Transverse colon (tissue), 4 donors: ENCODE results near the gene NUCB1.

Experiments used
- EP300 ChIP-seq: sonication (generic); formaldehyde crosslinking; IDR thresholded peaks from one replicate; pipeline ENCODE4 v1.6.1; 2017; ENCODE audit warnings: antibody characterized with exemption, low read depth
- POLR2A ChIP-seq: fragments of 450-650 bp; IDR thresholded peaks from one replicate; pipeline ENCODE4 v1.6.1; 2016; ENCODE audit warnings: antibody characterized with exemption, mild to moderate bottlenecking, moderate library complexity
- POLR2AphosphoS5 ChIP-seq, 3 donors: sonication (generic); formaldehyde crosslinking; IDR thresholded peaks; one replicate each; pipeline ENCODE4 v1.6.1; 2016; ENCODE audit warnings: antibody characterized with exemption in 3 of 3
- TF ChIP-seq, protein P1 (sequence below), 5 experiments: fragments of 200-600 bp in 3 of 5; fragments of 450-650 bp in 2 of 5; sonication (generic) in 3 of 5; IDR thresholded peaks; 1 replicate in 2 of 5; 2 replicates in 3 of 5; pipeline ENCODE4 v1.5.1; 2016 to 2017; ENCODE audit warnings: antibody characterized with exemption in 5 of 5, inconsistent platforms in 3 of 5, mild to moderate bottlenecking in 2 of 5, moderate library complexity in 1 of 5

DNA sequence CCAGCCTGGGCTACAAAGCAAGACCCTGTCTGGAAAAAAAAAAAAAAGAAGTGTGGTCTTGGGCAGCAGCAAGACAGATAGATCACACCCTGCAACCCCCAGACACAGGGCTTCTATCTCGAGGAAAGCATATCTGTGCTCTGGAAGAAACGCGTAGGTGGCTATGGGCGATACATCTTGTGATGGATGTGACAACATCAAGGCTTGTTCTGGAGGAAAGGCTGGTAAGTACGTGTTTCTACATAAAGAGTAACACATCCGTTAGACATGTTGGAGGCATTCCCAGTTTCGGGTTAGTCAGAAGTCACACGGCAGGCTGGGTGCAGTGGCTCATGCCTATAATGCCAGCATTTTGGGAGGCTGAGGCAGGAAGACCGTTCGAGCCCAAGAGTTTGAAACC, 26.8 kb downstream of the NUCB1 start:
- TF ChIP-seq, protein P1, sequence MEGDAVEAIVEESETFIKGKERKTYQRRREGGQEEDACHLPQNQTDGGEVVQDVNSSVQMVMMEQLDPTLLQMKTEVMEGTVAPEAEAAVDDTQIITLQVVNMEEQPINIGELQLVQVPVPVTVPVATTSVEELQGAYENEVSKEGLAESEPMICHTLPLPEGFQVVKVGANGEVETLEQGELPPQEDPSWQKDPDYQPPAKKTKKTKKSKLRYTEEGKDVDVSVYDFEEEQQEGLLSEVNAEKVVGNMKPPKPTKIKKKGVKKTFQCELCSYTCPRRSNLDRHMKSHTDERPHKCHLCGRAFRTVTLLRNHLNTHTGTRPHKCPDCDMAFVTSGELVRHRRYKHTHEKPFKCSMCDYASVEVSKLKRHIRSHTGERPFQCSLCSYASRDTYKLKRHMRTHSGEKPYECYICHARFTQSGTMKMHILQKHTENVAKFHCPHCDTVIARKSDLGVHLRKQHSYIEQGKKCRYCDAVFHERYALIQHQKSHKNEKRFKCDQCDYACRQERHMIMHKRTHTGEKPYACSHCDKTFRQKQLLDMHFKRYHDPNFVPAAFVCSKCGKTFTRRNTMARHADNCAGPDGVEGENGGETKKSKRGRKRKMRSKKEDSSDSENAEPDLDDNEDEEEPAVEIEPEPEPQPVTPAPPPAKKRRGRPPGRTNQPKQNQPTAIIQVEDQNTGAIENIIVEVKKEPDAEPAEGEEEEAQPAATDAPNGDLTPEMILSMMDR (IDR thresholded peaks at IDR 0.05): no peak
- TF ChIP-seq POLR2A (no peak), POLR2AphosphoS5 (IDR thresholded peaks at IDR 0.05) (peak in 2 of 3 donors; percentile 41 to 51), EP300 (no peak)
